H1 (cell line): Measurements from ENCODE around the gene POLR2L. TPM values are rescaled to one million over a fixed set of nuclear protein-coding genes. Genes with fewer than 3 reads are reported as not detected.

Source experiments
- CHD2 ChIP-seq: IDR thresholded peaks from 2 replicates; pipeline ENCODE4 v1.6.1; 2012; ENCODE audit warnings: low read length, improper control_type of control experiment
- EGR1 ChIP-seq: IDR thresholded peaks from 2 replicates; pipeline ENCODE4 v1.6.1; 2011; ENCODE audit warnings: low read depth, low read length, borderline replicate concordance
- EZH2 ChIP-seq: fragments of 200-600 bp; sonication (generic); IDR thresholded peaks from 2 replicates; pipeline ENCODE4 v1.7.1; 2012; ENCODE audit warnings: low read depth, mild to moderate bottlenecking, moderate library complexity, low read length, inconsistent platforms; ENCODE audit not compliant: severe bottlenecking
- GTF2F1 ChIP-seq: IDR thresholded peaks from 2 replicates; pipeline ENCODE4 v1.6.1; 2012; ENCODE audit warnings: low read depth, low read length, improper control_type of control experiment, borderline replicate concordance
- JUN ChIP-seq: IDR thresholded peaks from 2 replicates; pipeline ENCODE4 v1.6.1; 2011; ENCODE audit warnings: low read depth, mild to moderate bottlenecking, improper control_type of control experiment, low read length
- TAF1 ChIP-seq: IDR thresholded peaks from 2 replicates; pipeline ENCODE4 v1.6.1; 2011; ENCODE audit warnings: mild to moderate bottlenecking, low read depth, low read length
- TBP ChIP-seq: IDR thresholded peaks from 2 replicates; pipeline ENCODE4 v1.6.1; 2011; ENCODE audit warnings: low read depth, low read length, improper control_type of control experiment
- polyA plus RNA-seq, 7 experiments: library from polyadenylated mRNA; depleted of rRNA in 3 of 7; stranded (reverse) in 5 of 7; unstranded in 2 of 7; fragments of >200 nt in 5 of 7; fragments of 200-250 nt in 2 of 7; gene quantifications; 1 replicate in 5 of 7; 2 replicates in 1 of 7; 4 replicates in 1 of 7; pipeline versions ENCODE4 v1.2.1 to v1.2.3, GENCODE V29; 2011 to 2013; ENCODE audit warnings: missing spikeins in 2 of 7, mixed read lengths in 2 of 7
- total RNA-seq: library from RNA; stranded (reverse); fragmentation: NEBNext Ultra II Directional; extraction: Animal tissue kit (Norgen Biotek cat#: 25700); gene quantifications from 2 replicates; pipeline ENCODE4 v1.2.1, GENCODE V29; 2021

POLR2L gene
- total and polyA plus RNA-seq, 2 of the 8 experiments (the other 6 are each of a cell fraction or from before 2014, with no cell fraction given), result 140 to 151 TPM

- TF ChIP-seq JUN (no peak), EGR1 (peak; percentile 70; the same call in 1 of the 2 replicates), CHD2 (no peak), GTF2F1 (peak; percentile 62; the same call in 1 of the 2 replicates), TAF1 (peak; percentile 85), TBP (peak; percentile 95), EZH2 (no peak)
- TF ChIP-seq, all 59 proteins: peak for 12
These were observed 23.0 kb downstream of the POLR2L start (continued) for GRCh38 chr11:819129-819931.
